GM21360 (cell line): ENCODE data around the gene MRPL28.
"Not testable (repeated sequence)": the region's sequence is repeated elsewhere in the genome, so short reads cannot be mapped to it uniquely, and the experiment has no call there.

Source experiments
- ATAC-seq: cut with Tn5 transposase; IDR thresholded peaks from one replicate; pipeline ENCODE4 v1.9.1; 2021; ENCODE audit warnings: mild to moderate bottlenecking, moderate library complexity; ENCODE audit not compliant: unreplicated experiment

Gene MRPL28

DNA sequence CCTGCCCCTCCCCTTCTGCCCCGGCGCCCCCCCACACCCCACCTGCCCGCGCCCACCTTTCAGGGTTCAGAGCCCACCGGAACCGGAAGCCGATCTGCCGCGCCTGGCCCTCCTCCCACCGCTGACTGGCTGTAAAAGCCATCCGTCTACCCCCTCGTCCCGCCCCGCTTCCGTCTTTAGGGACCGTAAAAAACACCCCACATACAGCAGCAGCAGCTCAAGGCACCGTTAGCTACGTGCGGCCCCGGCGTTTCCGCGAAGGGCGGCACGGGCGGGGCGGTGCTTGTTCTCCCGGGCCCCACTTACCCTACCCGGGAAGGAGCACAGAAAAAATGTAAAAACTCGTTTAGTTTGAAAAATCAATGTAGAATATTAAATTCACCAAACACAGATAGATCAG, at the start of gene MRPL28:
Gene MRPL28 (minus strand): TSS at position 96 of the 400 bp plus-strand sequence. CDS start 320 bp downstream, outside the sequence.
- ATAC-seq: no peak

DNA sequence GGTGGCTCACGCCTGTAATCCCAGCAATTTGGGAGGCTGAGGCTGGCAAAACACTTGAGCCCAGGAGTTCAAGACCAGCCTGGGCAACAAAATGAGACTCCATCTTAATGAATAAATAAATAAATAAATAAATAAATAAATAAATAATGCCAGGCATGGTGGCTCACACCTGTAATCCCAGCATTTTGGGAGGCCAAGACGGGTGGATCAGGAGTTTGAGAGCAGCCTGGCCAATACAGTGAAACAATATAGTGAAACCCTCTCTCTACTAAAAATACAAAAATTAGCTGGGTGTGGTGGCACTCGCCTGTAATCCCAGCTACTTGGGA, 44.8 kb upstream of the MRPL28 start:
- ATAC-seq: not testable (repeated sequence)

DNA sequence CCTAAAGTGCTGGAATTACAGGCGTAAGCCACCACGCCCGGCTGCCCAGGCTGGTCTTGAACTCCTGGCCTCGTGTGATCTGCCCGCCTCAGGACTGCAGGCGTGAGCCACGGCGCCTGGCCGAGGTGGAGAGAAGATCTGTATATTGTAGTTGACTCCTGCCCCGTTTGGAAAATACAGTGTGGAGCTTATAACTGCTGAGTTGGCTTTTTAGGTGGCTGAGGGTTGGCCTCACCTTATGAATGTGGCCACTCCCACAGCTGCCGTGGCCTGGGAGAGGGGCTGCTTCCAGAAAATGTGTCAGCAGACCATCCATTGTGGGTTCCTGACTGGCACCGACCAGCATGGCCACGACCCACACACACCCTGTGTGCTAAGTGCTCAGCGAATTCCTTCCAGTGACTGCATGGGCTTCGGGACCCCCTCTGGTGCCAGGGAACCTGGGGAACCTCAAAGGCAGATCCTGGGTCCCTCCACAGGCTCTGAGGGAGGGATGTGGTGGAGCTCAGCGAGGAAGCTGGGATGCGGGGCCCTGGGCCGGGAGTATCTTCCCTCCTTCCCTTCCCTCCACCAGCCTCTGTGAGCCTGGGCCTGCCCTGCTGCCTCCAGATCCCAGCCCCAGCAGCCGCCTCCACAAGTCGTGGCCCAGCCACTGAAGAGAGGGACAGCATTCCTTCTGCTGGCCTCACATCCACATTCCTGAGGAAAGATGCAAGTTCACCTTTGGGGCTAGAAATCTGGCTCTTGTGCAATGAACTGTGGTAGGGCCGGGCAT, 44.2 kb upstream of the MRPL28 start:
- ATAC-seq: no peak

DNA sequence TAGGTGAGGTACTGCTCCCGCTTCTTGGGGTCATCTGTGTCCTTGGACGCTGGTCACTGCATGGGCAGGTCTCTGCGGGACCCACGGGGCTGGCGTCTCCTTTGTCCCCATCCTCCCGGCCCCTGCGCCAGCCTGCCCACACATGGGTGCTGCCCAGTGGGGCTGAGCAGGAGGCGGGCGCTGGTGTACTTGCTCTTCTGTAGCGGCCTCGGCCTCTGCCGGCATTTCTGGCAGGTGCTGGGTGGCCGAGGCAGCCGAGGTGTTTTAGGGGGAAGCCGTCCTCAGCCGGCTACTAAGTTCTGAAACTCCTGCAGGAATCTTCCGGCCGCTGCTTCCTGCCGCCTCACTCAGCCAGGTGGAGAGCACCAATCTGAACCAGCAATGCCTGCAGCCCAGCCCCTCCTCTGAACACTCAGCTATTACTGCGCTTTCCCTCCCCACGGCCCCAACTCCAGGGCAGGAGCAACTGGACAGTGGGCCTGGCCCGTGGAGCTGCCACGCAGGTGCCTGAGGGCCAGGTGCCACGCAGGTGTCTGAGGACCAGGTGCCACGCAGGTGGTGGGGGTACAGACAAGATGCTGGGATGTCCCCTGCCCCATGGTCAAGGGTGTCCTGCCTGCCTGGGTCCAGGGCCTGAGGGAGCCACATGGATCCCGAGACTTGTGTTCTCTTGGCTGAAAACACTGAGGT, 41.4 kb upstream of the MRPL28 start:
- ATAC-seq: no peak

GRCh38 chr16:410516-411178, 40.3 kb upstream of the MRPL28 start:
- no peak for ATAC-seq

DNA sequence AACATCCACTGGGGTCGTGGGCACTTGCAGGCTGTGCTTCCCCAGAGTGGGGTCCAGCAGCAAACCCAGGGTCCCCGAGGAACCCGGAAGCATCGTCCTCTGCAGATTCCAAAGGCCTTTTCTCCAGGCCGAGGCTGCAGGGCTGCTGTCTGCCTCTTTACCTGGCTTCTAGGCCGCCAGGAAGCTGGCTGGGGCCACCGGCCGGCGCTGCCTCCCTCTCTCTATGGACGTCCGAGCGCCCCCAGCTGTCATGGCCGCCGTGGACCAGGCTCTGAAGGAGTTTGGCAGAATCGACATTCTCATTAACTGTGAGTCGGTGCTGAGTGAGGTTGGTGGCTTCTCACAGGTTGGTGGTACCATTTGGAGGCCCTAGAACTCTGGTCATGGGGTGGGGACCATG, 36.9 kb upstream of the MRPL28 start:
- ATAC-seq: no peak

- ATAC-seq: no peak
Measured at GRCh38 chr16:405548-406506, 35.5 kb upstream of the MRPL28 start.

GRCh38 chr16:404971-405486, 34.7 kb upstream of the MRPL28 start:
- ATAC-seq: no peak

GRCh38 chr16:401468-402348, 31.4 kb upstream of the MRPL28 start, which contains the start of gene DECR2:
TSS of gene DECR2 (plus strand) at chr16:401885. CDS start at chr16:401964, 79 bp downstream.
- ATAC-seq: peak; percentile 49

DNA sequence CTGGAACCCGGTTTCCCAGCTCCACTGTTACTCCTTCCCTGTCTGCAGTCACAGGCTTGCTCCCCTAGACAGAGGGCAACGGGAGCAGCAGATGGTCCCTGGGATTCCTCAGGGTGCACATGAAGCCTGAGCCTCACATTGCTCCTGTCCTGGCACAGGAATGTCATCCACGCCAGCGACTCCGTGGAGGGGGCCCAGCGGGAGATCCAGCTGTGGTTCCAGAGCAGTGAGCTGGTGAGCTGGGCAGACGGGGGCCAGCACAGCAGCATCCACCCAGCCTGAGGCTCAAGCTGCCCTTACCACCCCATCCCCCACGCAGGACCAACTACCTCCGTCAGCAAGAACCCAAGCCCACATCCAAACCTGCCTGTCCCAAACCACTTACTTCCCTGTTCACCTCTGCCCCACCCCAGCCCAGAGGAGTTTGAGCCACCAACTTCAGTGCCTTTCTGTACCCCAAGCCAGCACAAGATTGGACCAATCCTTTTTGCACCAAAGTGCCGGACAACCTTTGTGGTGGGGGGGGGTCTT, 29.8 kb upstream of the MRPL28 start:
- no peak for ATAC-seq

- no peak for ATAC-seq
Measured at GRCh38 chr16:399340-400019, 29.1 kb upstream of the MRPL28 start.

- no peak for ATAC-seq
Measured at GRCh38 chr16:398561-399339, 28.4 kb upstream of the MRPL28 start.

DNA sequence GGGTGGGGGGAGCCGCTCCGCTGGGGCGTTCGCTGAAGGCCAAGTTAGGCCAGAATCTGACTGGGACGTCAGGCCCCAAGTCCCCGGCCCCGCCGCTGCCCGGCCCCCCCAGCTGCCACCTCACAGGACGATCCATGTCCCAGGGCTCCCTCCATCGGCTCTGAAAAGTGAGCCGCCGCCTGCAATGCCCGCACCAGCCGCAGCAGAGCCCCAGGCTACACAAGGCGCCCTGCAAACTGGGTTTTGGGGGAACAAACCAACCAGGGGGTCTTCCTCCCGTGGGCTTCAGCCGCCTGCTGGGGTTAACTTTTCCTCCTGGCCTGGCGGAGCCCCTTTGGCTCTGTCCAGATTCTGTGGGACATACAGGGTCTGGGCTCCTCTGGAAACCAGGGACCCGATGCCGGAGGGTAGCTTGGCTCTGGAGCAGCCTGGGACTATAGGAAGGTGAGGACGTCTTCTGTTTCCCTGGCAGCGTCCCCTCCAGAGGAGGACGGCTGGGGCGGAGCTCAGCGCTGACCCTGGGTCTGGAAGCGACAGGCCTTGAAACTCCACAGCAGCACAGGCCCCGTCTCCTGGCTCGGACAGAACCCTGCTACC, 27.5 kb upstream of the MRPL28 start:
- no peak for ATAC-seq

DNA sequence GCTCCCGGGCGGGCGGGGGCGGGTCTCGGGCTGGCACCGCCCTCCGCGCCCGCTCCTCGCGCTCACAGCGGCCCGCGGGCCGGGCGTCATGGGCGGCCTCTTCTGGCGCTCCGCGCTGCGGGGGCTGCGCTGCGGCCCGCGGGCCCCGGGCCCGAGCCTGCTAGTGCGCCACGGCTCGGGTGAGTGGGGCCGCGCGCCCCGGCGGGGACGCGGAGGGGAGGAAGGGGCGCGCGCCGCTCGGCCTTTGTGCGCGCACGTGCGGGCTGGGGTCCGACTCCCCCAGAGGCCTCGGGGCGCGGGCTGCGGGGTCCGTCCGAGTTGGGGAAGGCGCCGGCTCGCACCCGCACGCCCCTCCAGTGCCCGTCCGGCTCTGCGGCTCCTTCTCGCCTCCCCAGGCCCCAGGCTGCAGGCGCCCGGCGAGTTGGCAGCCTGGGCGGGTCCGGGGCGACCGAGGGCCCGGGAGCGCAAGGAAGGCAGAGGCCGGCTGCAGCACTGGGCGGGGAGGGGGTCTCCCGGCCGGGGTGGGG, 26.9 kb upstream of the MRPL28 start, which contains the start of gene NME4:
Gene NME4 (plus strand): TSS at position 65 of the 527 bp plus-strand sequence. CDS start 24 bp downstream, at position 89.
- no peak for ATAC-seq

GRCh38 chr16:396605-397004, 26.3 kb upstream of the MRPL28 start:
- no peak for ATAC-seq

DNA sequence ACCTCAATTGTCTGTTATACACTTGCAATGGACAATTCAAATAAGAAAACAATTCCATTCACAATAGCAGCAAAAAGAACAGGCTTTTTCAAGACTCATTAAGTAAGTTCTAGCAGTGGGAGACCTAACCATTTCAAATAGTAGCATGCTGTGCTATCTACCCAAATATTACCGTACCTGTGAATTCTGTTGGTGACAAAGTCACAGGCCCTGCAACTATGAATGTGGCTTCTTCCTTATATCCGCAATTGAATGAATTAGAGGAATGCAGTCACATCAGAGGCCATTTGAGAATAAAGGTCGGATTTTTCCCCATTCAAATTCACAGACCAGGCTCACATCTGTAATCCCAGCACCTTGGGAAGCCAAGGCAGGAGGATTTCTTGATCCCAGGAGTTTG, 25.9 kb upstream of the MRPL28 start:
- ATAC-seq: no peak

DNA sequence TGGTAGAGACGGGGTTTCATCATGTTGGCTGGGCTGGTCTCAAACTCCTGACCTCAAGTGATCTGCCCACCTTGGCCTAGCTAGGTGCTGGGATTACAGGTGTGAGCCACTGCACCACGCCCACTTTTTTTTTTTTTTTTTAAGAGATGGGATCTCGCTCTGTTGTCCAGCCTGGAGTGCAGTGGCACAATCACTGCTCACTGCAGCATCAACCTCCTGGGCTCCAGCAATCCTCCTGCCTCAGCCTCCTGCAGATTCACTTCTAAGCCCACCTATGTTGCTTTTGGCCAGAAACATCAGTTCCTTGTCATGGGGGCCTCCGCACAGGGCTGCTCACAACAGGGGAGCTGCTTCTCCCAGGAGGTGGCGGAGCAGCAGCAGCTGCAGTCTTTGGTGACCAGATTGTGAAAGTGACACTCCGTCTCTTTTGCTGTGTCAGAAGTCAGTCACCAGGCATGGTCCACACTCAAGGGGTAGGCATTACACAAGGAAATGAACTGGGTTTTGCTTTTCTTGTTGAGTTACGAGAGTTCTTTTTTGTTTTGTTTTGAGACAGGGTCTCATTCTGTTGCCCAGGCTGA, 22.2 kb upstream of the MRPL28 start:
- no peak for ATAC-seq
